Uterus (tissue), 2 donors: ENCODE data around the gene TTLL6.

ENCODE experiments used
- POLR2A ChIP-seq, 2 donors: fragments of 450-650 bp; IDR thresholded peaks; one replicate each; pipeline ENCODE4 v1.6.1; 2016; ENCODE audit warnings: antibody characterized with exemption in 2 of 2, mild to moderate bottlenecking in 1 of 2, moderate library complexity in 1 of 2
- TF ChIP-seq, protein P1 (sequence below), 4 experiments: fragments of 200-600 bp in 2 of 4; fragments of 450-650 bp in 2 of 4; sonication (generic) in 2 of 4; IDR thresholded peaks; one replicate each; pipeline ENCODE4 v1.5.1; 2016 to 2019; ENCODE audit warnings: antibody characterized with exemption in 4 of 4, mild to moderate bottlenecking in 2 of 4, moderate library complexity in 1 of 4

- TF ChIP-seq, protein P1, sequence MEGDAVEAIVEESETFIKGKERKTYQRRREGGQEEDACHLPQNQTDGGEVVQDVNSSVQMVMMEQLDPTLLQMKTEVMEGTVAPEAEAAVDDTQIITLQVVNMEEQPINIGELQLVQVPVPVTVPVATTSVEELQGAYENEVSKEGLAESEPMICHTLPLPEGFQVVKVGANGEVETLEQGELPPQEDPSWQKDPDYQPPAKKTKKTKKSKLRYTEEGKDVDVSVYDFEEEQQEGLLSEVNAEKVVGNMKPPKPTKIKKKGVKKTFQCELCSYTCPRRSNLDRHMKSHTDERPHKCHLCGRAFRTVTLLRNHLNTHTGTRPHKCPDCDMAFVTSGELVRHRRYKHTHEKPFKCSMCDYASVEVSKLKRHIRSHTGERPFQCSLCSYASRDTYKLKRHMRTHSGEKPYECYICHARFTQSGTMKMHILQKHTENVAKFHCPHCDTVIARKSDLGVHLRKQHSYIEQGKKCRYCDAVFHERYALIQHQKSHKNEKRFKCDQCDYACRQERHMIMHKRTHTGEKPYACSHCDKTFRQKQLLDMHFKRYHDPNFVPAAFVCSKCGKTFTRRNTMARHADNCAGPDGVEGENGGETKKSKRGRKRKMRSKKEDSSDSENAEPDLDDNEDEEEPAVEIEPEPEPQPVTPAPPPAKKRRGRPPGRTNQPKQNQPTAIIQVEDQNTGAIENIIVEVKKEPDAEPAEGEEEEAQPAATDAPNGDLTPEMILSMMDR (IDR thresholded peaks at IDR 0.05): no peak
- TF ChIP-seq POLR2A (IDR thresholded peaks at IDR 0.05): no peak
These were observed 60.2 kb downstream of the TTLL6 start for GRCh38 chr17:48756830-48757251.
